Duodenal mucosa (tissue), 2 donors: ENCODE measurements around the gene CHD6.
A peak's percentile ranks its signal among the peaks of the same experiment; 100 is the strongest.

Experiments
- H3K27ac ChIP-seq: one replicate; pipeline ENCODE4 v1.7.0; 2013; ENCODE audit warnings: low read depth, low read length
- H3K27me3 ChIP-seq, 2 donors: one replicate each; pipeline ENCODE4 v1.7.0; 2013; ENCODE audit warnings: low read length in 2 of 2, control low read depth in 1 of 2; ENCODE audit not compliant: insufficient read depth in 2 of 2, control insufficient read depth in 1 of 2
- H3K36me3 ChIP-seq, 2 donors: one replicate each; pipeline ENCODE4 v1.7.0; 2013; ENCODE audit warnings: low read length in 2 of 2, control low read depth in 1 of 2; ENCODE audit not compliant: insufficient read depth in 2 of 2, control insufficient read depth in 1 of 2
- H3K4me1 ChIP-seq, 2 donors: one replicate each; pipeline ENCODE4 v1.7.0; 2013; ENCODE audit warnings: low read length in 2 of 2, control low read depth in 1 of 2; ENCODE audit not compliant: insufficient read depth in 2 of 2, control insufficient read depth in 1 of 2
- H3K4me3 ChIP-seq, 2 donors: one replicate each; pipeline ENCODE4 v1.7.0; 2013; ENCODE audit warnings: low read length in 2 of 2, low read depth in 1 of 2
- H3K9ac ChIP-seq, 2 donors: one replicate each; pipeline ENCODE4 v1.7.0; 2013; ENCODE audit warnings: low read length in 2 of 2, low read depth in 1 of 2
- H3K9me3 ChIP-seq, 2 donors: one replicate each; pipeline ENCODE4 v1.7.0; 2013; ENCODE audit warnings: low read length in 2 of 2, control low read depth in 1 of 2; ENCODE audit not compliant: control insufficient read depth in 1 of 2

Gene CHD6

GRCh38 chr20:41366546-41367392, 251.4 kb downstream of the CHD6 start, which contains the start of gene EMILIN3:
Gene EMILIN3 (minus strand): TSS chr20:41366818. CDS start chr20:41366634, 184 bp downstream.
- peaks cover 23 to 30% of the 10 kb centered on the region in 2 donors for H3K27me3 ChIP-seq
- peak within 1 kb of the TSS in 1 of 2 donors; percentile 32 for H3K4me3 ChIP-seq
- peaks cover 0 to 4% of the 10 kb centered on the region in 2 donors for H3K9me3 ChIP-seq
- H3K4me1 ChIP-seq = peaks cover 0 to 9% of the 10 kb centered on the region in 2 donors
- H3K9ac ChIP-seq = no peak within 1 kb of the TSS
- no peaks in the 10 kb centered on the region for H3K36me3 ChIP-seq
- no peak within 1 kb of the TSS for H3K27ac ChIP-seq

GRCh38 chr20:41365777-41366545, 252.2 kb downstream of the CHD6 start:
- Histone ChIP-seq H3K27me3 (peaks cover 23 to 30% of the 10 kb centered on the region in 2 donors), H3K4me1 (peaks cover 0 to 9% of the 10 kb centered on the region in 2 donors), H3K9ac (no peak overlapping the region), H3K4me3 (no peak overlapping the region), H3K9me3 (no peaks in the 10 kb centered on the region), H3K27ac (no peak overlapping the region), H3K36me3 (peaks cover 0 to under 1% of the 10 kb centered on the region in 2 donors)

- no peak overlapping the region for H3K4me3 ChIP-seq
- H3K9ac ChIP-seq = no peak overlapping the region
- peaks cover 0 to 9% of the 10 kb centered on the region in 2 donors for H3K4me1 ChIP-seq
- H3K27me3 ChIP-seq = peaks cover 23 to 30% of the 10 kb centered on the region in 2 donors
- H3K27ac ChIP-seq = no peak overlapping the region
- H3K9me3 ChIP-seq = no peaks in the 10 kb centered on the region
- peaks cover 0 to 7% of the 10 kb centered on the region in 2 donors for H3K36me3 ChIP-seq
Measured at GRCh38 chr20:41364967-41365765, 253.0 kb downstream of the CHD6 start.

- peaks cover 23 to 30% of the 10 kb centered on the region in 2 donors for H3K27me3 ChIP-seq
- H3K9me3 ChIP-seq = no peaks in the 10 kb centered on the region
- H3K4me1 ChIP-seq = peaks cover 0 to 9% of the 10 kb centered on the region in 2 donors
Measured at GRCh38 chr20:41364236-41364855, 253.8 kb downstream of the CHD6 start.

GRCh38 chr20:41363601-41364000, 254.6 kb downstream of the CHD6 start:
- H3K4me1 ChIP-seq = peaks cover 0 to 10% of the 10 kb centered on the region in 2 donors
- H3K9me3 ChIP-seq = no peaks in the 10 kb centered on the region
- no peak overlapping the region for H3K4me3 ChIP-seq
- peaks cover 6 to 16% of the 10 kb centered on the region in 2 donors for H3K36me3 ChIP-seq
- H3K27ac ChIP-seq = no peak overlapping the region
- peaks cover 23 to 30% of the 10 kb centered on the region in 2 donors for H3K27me3 ChIP-seq
- no peak overlapping the region for H3K9ac ChIP-seq

More at GRCh38 chr20:41364236-41364855, 253.8 kb downstream of the CHD6 start:
- no peak overlapping the region for H3K27ac ChIP-seq
- no peak overlapping the region for H3K4me3 ChIP-seq
- H3K9ac ChIP-seq = no peak overlapping the region
- H3K36me3 ChIP-seq = peaks cover 5 to 15% of the 10 kb centered on the region in 2 donors

GRCh38 chr20:41362748-41363140, 255.4 kb downstream of the CHD6 start:
- Histone ChIP-seq H3K27me3 (peaks cover 23 to 26% of the 10 kb centered on the region in 2 donors), H3K4me3 (no peak overlapping the region), H3K27ac (no peak overlapping the region), H3K9ac (no peak overlapping the region), H3K4me1 (peaks cover 5 to 18% of the 10 kb centered on the region in 2 donors), H3K36me3 (peaks cover 6 to 22% of the 10 kb centered on the region in 2 donors), H3K9me3 (no peaks in the 10 kb centered on the region)

- Histone ChIP-seq H3K4me3 (no peak overlapping the region), H3K9ac (no peak overlapping the region), H3K27ac (no peak overlapping the region), H3K27me3 (peaks cover 16 to 19% of the 10 kb centered on the region in 2 donors), H3K4me1 (peaks cover 5 to 22% of the 10 kb centered on the region in 2 donors), H3K36me3 (peaks cover 11 to 29% of the 10 kb centered on the region in 2 donors), H3K9me3 (no peaks in the 10 kb centered on the region)
Measured at GRCh38 chr20:41361757-41362747, 256.1 kb downstream of the CHD6 start.

GRCh38 chr20:41360831-41361756, 257.1 kb downstream of the CHD6 start:
- peaks cover 13 to 16% of the 10 kb centered on the region in 2 donors for H3K27me3 ChIP-seq
- no peak overlapping the region for H3K9ac ChIP-seq
- H3K36me3 ChIP-seq = peaks cover 15 to 38% of the 10 kb centered on the region in 2 donors
- H3K9me3 ChIP-seq = no peaks in the 10 kb centered on the region
- H3K4me3 ChIP-seq = no peak overlapping the region
- H3K4me1 ChIP-seq = peaks cover 5 to 20% of the 10 kb centered on the region in 2 donors
- H3K27ac ChIP-seq = no peak overlapping the region
